AG10803 (cell line): ENCODE measurements around the gene KCNG2.

Experiments
- DNase-seq: peaks from one replicate; pipeline ENCODE4 v3.0.0; 2010; ENCODE audit warnings: low read depth
- H3K4me3 ChIP-seq: 2 replicates; pipeline ENCODE4 v1.5.1; 2011; ENCODE audit warnings: mild to moderate bottlenecking, low read length, control low read depth
- CTCF ChIP-seq: conservative IDR thresholded peaks from 2 replicates; pipeline ENCODE4 v1.5.1; 2011; ENCODE audit warnings: mild to moderate bottlenecking, low read length, control low read depth, inconsistent platforms

KCNG2 gene

DNA sequence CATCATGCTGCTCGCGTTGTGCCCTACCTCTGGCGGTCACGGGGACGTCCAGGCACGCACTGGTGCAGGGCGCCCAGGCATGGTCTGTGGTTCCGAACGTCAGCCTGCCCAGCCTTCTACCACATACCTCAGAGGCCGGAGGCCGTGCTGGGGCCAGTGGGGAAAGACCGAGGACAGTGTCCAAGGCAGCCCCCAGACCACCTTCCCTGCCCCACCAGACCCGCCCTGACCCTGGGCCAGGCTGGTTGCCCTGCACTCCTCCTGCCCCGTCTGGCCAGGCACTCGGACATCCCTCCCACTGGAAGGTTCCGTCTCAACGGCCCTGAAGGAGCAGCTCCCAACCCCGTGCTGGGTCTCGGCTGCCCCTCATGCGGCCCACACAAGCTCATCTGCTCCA is 120.9 kb downstream of the KCNG2 start:
- no peak overlapping the region for H3K4me3 ChIP-seq
- no peak for DNase-seq
- TF ChIP-seq CTCF: no peak

DNA sequence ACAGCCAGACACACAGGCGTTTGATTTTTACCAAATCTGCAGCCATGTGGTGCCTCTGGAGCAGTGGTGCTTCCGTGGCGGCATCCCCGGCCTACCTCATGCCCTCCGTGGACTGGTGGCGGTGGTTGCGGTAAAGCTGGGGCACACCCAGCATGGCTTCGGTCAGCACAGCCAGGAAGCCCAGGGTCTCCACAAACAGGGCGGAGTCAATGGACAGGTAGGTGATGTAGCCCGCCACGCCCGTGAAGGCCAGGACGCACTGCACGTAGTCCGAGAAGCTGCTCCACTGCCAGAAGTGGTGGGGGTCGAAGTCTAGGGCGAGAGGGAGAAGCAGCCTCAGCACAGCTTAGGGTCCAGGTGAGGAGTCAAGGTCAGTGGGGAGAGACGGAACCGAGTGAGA is 121.4 kb downstream of the KCNG2 start:
- TF ChIP-seq CTCF: no peak
- DNase-seq: no peak
- no peak overlapping the region for H3K4me3 ChIP-seq

DNA sequence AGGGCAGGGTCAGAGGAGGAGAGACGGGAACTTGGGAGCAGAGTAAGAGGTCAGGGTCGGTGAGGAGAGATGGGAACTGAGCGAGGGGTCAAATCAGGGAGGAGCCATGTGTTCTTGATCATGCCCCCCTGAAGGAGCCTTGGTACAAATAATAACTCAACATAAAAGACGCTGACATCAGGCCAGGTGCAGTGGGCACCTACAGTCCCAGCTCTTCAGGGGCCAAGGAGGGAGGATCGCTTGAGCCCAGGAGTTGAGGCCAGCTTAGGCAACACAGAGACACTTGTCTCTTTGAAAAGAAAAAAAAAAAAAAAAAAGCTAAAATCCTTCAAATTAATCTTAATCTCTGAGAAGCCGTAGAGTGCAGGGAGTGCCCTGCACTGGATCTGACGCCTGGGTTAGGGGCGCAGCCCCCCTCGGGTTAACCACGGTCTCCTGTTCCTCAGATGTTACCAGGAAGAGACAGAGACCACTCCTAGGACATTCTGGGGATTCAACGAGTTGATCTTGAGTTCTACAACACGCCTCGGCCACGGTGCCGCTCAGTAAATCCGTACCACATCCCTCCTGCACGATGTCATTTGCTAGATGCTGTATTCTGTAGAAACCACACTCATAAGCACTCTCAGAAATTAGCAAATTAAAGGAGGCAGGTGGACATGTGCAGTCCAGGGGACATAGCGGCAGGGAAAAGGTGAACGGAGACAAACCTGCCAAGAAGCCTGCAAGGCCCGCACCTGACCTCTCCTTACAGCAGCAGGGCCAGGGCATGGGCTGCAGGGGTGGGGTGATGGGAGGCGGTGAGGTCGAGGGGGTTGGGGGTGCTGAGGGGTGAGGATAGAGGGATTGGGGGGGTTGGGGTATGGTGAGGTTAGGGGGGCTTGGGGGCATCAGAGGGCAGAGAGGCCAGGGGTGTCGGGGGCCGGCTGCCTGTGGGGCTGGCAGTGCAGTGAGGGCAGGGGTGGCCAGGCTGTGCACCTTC is 124.5 kb downstream of the KCNG2 start:
- TF ChIP-seq CTCF: no peak
- DNase-seq: no peak
- H3K4me3 ChIP-seq: no peak overlapping the region

GRCh38 chr18:79922971-79923411 is 125.3 kb downstream of the KCNG2 start:
- no peak overlapping the region for H3K4me3 ChIP-seq
- no peak for TF ChIP-seq CTCF
- no peak for DNase-seq

GRCh38 chr18:79923896-79924585 is 126.3 kb downstream of the KCNG2 start:
- no peak for DNase-seq
- no peak overlapping the region for H3K4me3 ChIP-seq
- TF ChIP-seq CTCF: no peak

DNA sequence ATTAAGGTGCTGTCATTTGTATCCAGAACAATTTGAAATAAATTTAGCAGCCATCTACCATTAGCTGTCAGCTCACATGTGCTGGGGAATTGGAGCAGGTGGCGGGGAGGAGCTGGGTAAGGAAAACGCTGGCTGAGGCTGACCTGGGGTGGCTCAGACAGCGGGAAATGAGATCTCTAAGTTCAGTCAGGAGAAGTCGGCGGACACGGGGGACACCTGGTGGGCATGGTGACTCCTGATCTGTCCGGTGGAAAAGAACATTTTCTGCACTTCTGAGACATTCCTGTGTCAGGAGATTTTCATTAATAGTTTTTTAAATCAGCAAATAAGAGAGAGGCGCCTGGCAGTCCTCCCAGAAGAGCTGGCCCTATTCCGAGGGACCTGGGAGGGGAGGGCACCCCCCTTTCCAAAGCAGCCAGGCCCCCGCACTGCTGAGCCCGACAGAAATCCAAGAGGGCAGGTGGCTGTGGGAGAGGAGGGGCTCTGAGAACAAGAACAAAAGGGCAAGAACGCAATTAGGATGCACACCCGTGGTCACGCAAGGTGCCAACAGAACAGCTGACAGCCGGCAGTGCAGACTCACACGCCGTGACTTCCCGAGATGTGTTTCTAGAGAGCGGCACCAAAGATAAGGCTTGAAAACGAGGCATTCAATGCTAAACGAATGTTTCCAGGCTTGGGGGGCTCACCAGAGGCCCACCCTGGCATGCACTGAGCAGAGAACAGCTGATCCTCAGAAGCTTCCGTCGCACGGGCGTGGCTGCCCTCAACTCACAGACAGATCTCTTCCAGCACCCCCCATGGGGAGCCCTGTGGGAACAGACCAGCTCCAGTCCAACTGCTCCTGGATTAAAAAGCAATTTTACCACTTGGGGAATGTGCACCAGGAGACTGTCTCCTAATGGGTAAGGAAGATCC is 127.3 kb downstream of the KCNG2 start:
- no peak overlapping the region for H3K4me3 ChIP-seq
- no peak for DNase-seq
- no peak for TF ChIP-seq CTCF
